Upper lobe of right lung (tissue), 1 donor: ENCODE results near the gene IL18BP. TPM values are rescaled to one million over a fixed set of nuclear protein-coding genes. Genes with fewer than 3 reads are reported as not detected.
A peak's percentile ranks its signal among the peaks of the same experiment; 100 is the strongest.

Source experiments
- ATAC-seq: fragments of 200-7000 bp; cut with Tn5 transposase; one replicate; pipeline ENCODE4 v1.9.1; 2020; ENCODE audit warnings: mild to moderate bottlenecking, moderate library complexity
- DNase-seq: peaks from one replicate; pipeline ENCODE4 v3.0.0-alpha.2; 2020
- H3K27ac ChIP-seq: fragments of 200-600 bp; one replicate; pipeline ENCODE4 v1.8.0; 2022
- H3K27me3 ChIP-seq: fragments of 200-600 bp; one replicate; pipeline ENCODE4 v1.8.0; 2022; ENCODE audit warnings: mild to moderate bottlenecking
- H3K36me3 ChIP-seq: fragments of 200-600 bp; one replicate; pipeline ENCODE4 v1.8.0; 2022
- H3K4me1 ChIP-seq: fragments of 200-600 bp; one replicate; pipeline ENCODE4 v1.8.0; 2022
- H3K4me3 ChIP-seq: fragments of 200-600 bp; one replicate; pipeline ENCODE4 v1.8.0; 2022; ENCODE audit warnings: mild to moderate bottlenecking
- H3K9me3 ChIP-seq: fragments of 200-600 bp; one replicate; pipeline ENCODE4 v1.8.0; 2022
- CTCF ChIP-seq: fragments of 200-600 bp; IDR thresholded peaks from one replicate; pipeline ENCODE4 v1.8.0; 2022; ENCODE audit warnings: antibody characterized with exemption
- intact Hi-C: fragments of 100-400 bp; cut with DNase I; formaldehyde crosslinking; loops from one replicate; pipeline ENCODE4 v1.11.0; 2022
- total RNA-seq: library from RNA; stranded (reverse); fragmentation: NEBNext Ultra II Directional; extraction: Animal tissue kit (Norgen Biotek cat#: 25700); gene quantifications from one replicate; pipeline ENCODE4 v1.2.1, GENCODE V29; 2021
- donor health status: DM: no; HTN: yes; CAD: no; lungs with severe emphysema.

The IL18BP gene
- total RNA-seq, 1 donor from 2014 or later: 21.5 TPM

- ATAC-seq (no peak), DNase-seq (no peak)
- no peak overlapping the region for H3K27ac ChIP-seq
- no peaks in the 10 kb centered on the region for H3K27me3 ChIP-seq
- H3K4me3 ChIP-seq: no peak overlapping the region
- no peaks in the 10 kb centered on the region for H3K9me3 ChIP-seq
- peaks cover 100% of the 10 kb centered on the region for H3K36me3 ChIP-seq
- no peak for TF ChIP-seq CTCF
- intact Hi-C loops: no loop called here
- H3K4me1 ChIP-seq: peaks cover 9% of the 10 kb centered on the region
Observed at GRCh38 chr11:72008728-72009127, 10.0 kb downstream of the IL18BP start.

GRCh38 chr11:72009156-72009555 lies 10.4 kb downstream of the IL18BP start:
- no peak overlapping the region for H3K27ac ChIP-seq
- peaks cover 100% of the 10 kb centered on the region for H3K36me3 ChIP-seq
- DNase-seq: no peak
- no peaks in the 10 kb centered on the region for H3K27me3 ChIP-seq
- no peak overlapping the region for H3K4me3 ChIP-seq
- H3K9me3 ChIP-seq: no peaks in the 10 kb centered on the region
- peaks cover 13% of the 10 kb centered on the region for H3K4me1 ChIP-seq
- ATAC-seq: no peak
- intact Hi-C loops: no loop called here
- TF ChIP-seq CTCF: no peak

- ATAC-seq: no peak
- Histone ChIP-seq H3K27ac (no peak overlapping the region), H3K9me3 (no peaks in the 10 kb centered on the region), H3K27me3 (no peaks in the 10 kb centered on the region), H3K4me3 (no peak overlapping the region), H3K4me1 (peaks cover 13% of the 10 kb centered on the region), H3K36me3 (peaks cover 100% of the 10 kb centered on the region)
- no peak for TF ChIP-seq CTCF
- no peak for DNase-seq
- intact Hi-C loops: no loop called here
Observed at GRCh38 chr11:72010529-72011233, 12.0 kb downstream of the IL18BP start.

GRCh38 chr11:72012091-72012630 lies 13.5 kb downstream of the IL18BP start:
- intact Hi-C loops: no loop called here
- H3K27me3 ChIP-seq: no peaks in the 10 kb centered on the region
- no peak overlapping the region for H3K27ac ChIP-seq
- TF ChIP-seq CTCF: no peak
- peaks cover 13% of the 10 kb centered on the region for H3K4me1 ChIP-seq
- ATAC-seq (peak; percentile 3), DNase-seq (no peak)
- H3K36me3 ChIP-seq: peaks cover 100% of the 10 kb centered on the region
- no peak overlapping the region for H3K4me3 ChIP-seq
- H3K9me3 ChIP-seq: no peaks in the 10 kb centered on the region

- Histone ChIP-seq H3K9me3 (no peaks in the 10 kb centered on the region), H3K4me1 (peaks cover 13% of the 10 kb centered on the region), H3K36me3 (peaks cover 100% of the 10 kb centered on the region), H3K27ac (no peak overlapping the region), H3K27me3 (no peaks in the 10 kb centered on the region), H3K4me3 (no peak overlapping the region)
- ATAC-seq: peak; percentile 82
- peak; percentile 85 for DNase-seq
- intact Hi-C loops: no loop called here
- TF ChIP-seq CTCF: no peak
Observed at GRCh38 chr11:72012897-72013721, 14.4 kb downstream of the IL18BP start.
